Cardiac muscle cell (in vitro differentiated cells and primary cell): ENCODE results near the gene KLHL3. TPM values are rescaled to one million over a fixed set of nuclear protein-coding genes. Genes with fewer than 3 reads are reported as not detected.

ENCODE experiments used
- DNase-seq, 2 donors: peaks; one replicate each; pipeline versions ENCODE4 v3.0.0 to v3.0.0-alpha.2; 2010 to 2017; ENCODE audit warnings: low read depth in 1 of 2, low spot score in 1 of 2
- H3K27ac ChIP-seq: fragments of 200-600 bp; sonication (generic); 2 replicates; pipeline ENCODE4 v1.5.1; 2016
- H3K27me3 ChIP-seq: fragments of 200-600 bp; sonication (generic); 2 replicates; pipeline ENCODE4 v1.6.0; 2016; ENCODE audit warnings: control low read depth
- H3K36me3 ChIP-seq: fragments of 200-600 bp; sonication (generic); 2 replicates; pipeline ENCODE4 v1.5.1; 2016; ENCODE audit warnings: control low read depth
- H3K4me1 ChIP-seq: fragments of 200-600 bp; sonication (generic); 2 replicates; pipeline ENCODE4 v1.8.1; 2017; ENCODE audit warnings: low read depth, mild to moderate bottlenecking, mixed run types
- H3K4me3 ChIP-seq: fragments of 200-600 bp; sonication (generic); 2 replicates; pipeline ENCODE4 v1.5.1; 2016; ENCODE audit warnings: mild to moderate bottlenecking
- H3K9me3 ChIP-seq: fragments of 200-600 bp; sonication (generic); 2 replicates; pipeline ENCODE4 v1.5.1; 2017; ENCODE audit warnings: low read depth, mild to moderate bottlenecking, control low read depth
- polyA plus RNA-seq: library from polyadenylated mRNA; unstranded; fragments of >200 nt; fragmentation: Nextera tagmentation; extraction: Ambion mirVana; gene quantifications from 2 replicates; pipeline ENCODE4 v1.2.1, GENCODE V29; 2016
- total RNA-seq: library from RNA; depleted of rRNA; stranded (reverse); fragments of >200 nt; gene quantifications from 2 replicates; pipeline ENCODE4 v1.2.3, GENCODE V29; 2016
- TF ChIP-seq, protein P1 (sequence below): IDR thresholded peaks from 2 replicates; pipeline ENCODE4 v1.5.1; 2012; ENCODE audit warnings: low read depth, mild to moderate bottlenecking, low read length

The KLHL3 gene
- total and polyA plus RNA-seq, 2 experiments from 2014 or later: 11.4 to 16.8 TPM

DNA sequence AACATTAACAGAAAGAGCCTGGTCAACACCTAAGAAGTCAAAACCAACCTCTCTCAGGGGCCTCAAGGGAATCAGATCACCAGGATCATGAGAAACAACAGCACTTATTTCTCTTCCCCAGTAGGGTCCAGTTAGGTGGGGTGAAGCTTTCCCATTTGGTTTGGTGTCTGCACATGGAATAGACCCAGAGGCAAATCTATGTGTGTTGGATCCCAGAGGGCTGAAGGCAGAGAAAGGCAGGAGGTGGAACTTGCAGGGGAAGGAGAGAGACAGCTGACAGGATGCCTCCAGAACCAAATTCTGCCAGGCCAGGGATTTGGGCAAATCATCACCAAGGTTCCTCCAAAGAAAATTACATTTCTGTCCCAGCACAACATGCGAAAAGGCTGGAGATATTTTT is 132.0 kb downstream of the KLHL3 start:
- H3K27ac ChIP-seq: no peak overlapping the region
- TF ChIP-seq, protein P1, sequence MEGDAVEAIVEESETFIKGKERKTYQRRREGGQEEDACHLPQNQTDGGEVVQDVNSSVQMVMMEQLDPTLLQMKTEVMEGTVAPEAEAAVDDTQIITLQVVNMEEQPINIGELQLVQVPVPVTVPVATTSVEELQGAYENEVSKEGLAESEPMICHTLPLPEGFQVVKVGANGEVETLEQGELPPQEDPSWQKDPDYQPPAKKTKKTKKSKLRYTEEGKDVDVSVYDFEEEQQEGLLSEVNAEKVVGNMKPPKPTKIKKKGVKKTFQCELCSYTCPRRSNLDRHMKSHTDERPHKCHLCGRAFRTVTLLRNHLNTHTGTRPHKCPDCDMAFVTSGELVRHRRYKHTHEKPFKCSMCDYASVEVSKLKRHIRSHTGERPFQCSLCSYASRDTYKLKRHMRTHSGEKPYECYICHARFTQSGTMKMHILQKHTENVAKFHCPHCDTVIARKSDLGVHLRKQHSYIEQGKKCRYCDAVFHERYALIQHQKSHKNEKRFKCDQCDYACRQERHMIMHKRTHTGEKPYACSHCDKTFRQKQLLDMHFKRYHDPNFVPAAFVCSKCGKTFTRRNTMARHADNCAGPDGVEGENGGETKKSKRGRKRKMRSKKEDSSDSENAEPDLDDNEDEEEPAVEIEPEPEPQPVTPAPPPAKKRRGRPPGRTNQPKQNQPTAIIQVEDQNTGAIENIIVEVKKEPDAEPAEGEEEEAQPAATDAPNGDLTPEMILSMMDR: no peak
- no peak overlapping the region for H3K4me3 ChIP-seq
- H3K36me3 ChIP-seq: no peaks in the 10 kb centered on the region
- no peaks in the 10 kb centered on the region for H3K4me1 ChIP-seq
- no peaks in the 10 kb centered on the region for H3K9me3 ChIP-seq
- no peak for DNase-seq
- peaks cover 19% of the 10 kb centered on the region for H3K27me3 ChIP-seq

DNA sequence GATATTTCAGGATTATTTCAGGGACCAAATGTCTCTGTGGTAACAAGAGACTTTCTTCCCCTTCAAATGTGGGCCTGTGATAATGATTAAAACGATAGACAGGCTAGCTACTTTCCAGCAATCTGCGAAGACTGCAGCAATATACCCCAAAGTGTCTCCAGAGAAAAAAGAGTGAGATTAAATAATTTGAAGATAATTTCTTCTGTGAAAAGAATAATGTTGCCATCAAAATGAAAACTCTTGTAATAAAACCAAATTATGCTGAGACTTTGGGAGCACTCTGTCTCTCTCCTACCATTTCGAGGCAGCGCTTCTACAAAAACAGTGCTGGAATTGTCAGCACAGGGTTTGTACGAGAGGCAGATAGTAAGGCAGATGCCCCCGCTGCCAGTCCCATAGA is 132.5 kb downstream of the KLHL3 start:
- Histone ChIP-seq H3K4me1 (no peaks in the 10 kb centered on the region), H3K27ac (no peak overlapping the region), H3K9me3 (no peaks in the 10 kb centered on the region), H3K36me3 (no peaks in the 10 kb centered on the region), H3K4me3 (no peak overlapping the region), H3K27me3 (peaks cover 19% of the 10 kb centered on the region)
- TF ChIP-seq, protein P1: no peak
- no peak for DNase-seq

DNA sequence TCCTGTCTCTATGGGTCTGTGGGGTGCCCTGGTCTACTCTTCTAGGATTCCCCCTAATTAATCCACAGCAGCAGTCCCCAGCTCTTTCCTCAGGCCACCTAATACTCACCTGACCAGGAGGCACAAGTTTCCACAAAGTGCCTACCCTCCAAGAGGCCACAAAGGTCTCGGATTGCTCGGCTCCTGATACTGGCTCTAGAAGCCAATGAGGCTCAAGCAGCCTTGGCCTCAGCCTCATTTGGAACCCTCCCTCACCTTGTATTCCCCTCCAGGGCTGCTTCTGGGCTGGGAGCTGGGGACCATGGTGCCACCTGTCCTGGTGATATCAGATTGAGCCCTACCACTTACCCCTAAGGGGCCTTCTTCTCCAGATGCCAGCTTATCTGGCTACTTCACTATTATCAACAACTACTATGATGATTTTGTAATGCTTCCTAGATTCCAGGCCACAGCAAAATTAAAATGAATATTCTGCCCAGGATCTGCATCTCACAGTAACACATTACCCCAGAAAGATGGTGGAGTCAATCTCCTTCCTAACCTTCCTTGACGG is 133.1 kb downstream of the KLHL3 start:
- Histone ChIP-seq H3K4me3 (no peak overlapping the region), H3K9me3 (no peaks in the 10 kb centered on the region), H3K27me3 (peaks cover 21% of the 10 kb centered on the region), H3K27ac (no peak overlapping the region), H3K4me1 (no peaks in the 10 kb centered on the region), H3K36me3 (no peaks in the 10 kb centered on the region)
- no peak for DNase-seq
- TF ChIP-seq, protein P1: no peak

DNA sequence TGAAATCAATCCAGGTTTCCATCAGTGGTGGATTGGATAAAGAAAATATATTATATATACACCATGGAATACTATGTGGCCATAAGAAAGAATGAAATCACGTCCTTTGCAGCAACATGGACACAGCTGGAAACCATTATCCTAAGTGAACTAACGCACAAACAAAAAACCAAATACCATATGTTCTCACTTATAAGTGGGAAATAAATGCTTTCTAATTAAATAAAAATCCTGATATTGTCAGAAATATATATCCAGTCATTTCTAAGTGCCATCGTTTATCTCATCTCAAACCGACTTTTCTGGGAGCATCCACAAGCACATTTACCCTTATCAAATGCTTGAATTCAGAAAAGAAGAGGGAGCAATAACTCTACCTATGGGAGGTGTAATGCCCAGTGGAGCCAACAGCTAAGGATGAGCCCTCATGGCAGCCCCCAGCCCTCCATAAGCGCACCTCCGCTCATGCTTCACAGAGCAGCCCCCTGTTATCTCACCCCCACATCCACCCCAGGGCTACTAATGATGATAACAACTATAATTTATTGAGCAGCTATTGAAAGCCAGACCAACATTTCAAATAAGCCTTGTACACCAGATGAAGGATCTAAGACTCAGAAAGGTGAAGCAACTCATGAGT is 135.0 kb downstream of the KLHL3 start:
- DNase-seq: no peak
- TF ChIP-seq, protein P1: no peak
- Histone ChIP-seq H3K27me3 (peaks cover 20% of the 10 kb centered on the region), H3K27ac (no peak overlapping the region), H3K9me3 (no peaks in the 10 kb centered on the region), H3K4me1 (no peaks in the 10 kb centered on the region), H3K4me3 (no peak overlapping the region), H3K36me3 (no peaks in the 10 kb centered on the region)

DNA sequence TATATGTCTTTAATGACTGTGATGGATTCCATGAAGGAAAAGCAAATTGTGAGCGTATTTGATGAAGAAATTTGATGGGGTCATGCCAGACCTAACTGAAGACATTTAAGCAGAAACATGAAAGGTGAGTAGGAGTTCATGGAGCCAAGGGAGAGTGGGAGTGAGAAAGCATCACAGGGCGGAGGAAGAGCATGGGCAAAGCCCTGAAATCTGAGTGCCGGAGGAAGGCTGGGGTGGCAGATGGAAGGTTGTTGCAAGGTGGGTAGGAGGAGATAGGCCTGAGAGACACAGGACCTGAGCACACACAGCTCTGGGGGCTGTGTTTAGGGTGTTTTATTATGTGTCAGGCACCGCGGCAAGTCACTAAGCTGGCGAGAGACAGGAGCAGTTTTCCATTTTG is 136.4 kb downstream of the KLHL3 start:
- no peaks in the 10 kb centered on the region for H3K4me1 ChIP-seq

More for the DNA sequence above, 136.4 kb downstream of the KLHL3 start:
- Histone ChIP-seq H3K27me3 (peaks cover 20% of the 10 kb centered on the region), H3K27ac (no peak overlapping the region), H3K36me3 (no peaks in the 10 kb centered on the region), H3K4me3 (no peak overlapping the region), H3K9me3 (no peaks in the 10 kb centered on the region)
- no peak for DNase-seq
- TF ChIP-seq, protein P1: no peak
